Psoas muscle (tissue), 8 donors: ENCODE data around the gene ATP7B. TPM values are rescaled to one million over a fixed set of nuclear protein-coding genes. Genes with fewer than 3 reads are reported as not detected.

Experiments
- ATAC-seq, 4 donors: fragments of 200-7000 bp; cut with Tn5 transposase; one replicate each; pipeline ENCODE4 v1.9.1; 2020; ENCODE audit warnings: moderate library complexity in 3 of 4, mild to moderate bottlenecking in 2 of 4
- DNase-seq, 2 donors: peaks; one replicate each; pipeline ENCODE4 v3.0.0-alpha.2; 2020
- H3K27ac ChIP-seq: fragments of 200-600 bp; one replicate; pipeline ENCODE4 v1.8.0; 2022
- H3K27me3 ChIP-seq, 3 donors: fragments of 200-600 bp in 1 of 3; one replicate each; pipeline versions ENCODE4 v1.6.1 to v1.8.0; 2013 to 2022; ENCODE audit warnings: low read length in 2 of 3, mild to moderate bottlenecking in 2 of 3, moderate library complexity in 1 of 3; ENCODE audit not compliant: insufficient read depth in 3 of 3
- H3K36me3 ChIP-seq, 2 donors: fragments of 200-600 bp in 1 of 2; one replicate each; pipeline versions ENCODE4 v1.6.1 to v1.8.0; 2013 to 2022; ENCODE audit warnings: low read depth in 1 of 2, mild to moderate bottlenecking in 1 of 2, moderate library complexity in 1 of 2; ENCODE audit not compliant: insufficient read depth in 1 of 2
- H3K4me1 ChIP-seq: fragments of 200-600 bp; one replicate; pipeline ENCODE4 v1.8.0; 2022
- H3K4me3 ChIP-seq: fragments of 200-600 bp; one replicate; pipeline ENCODE4 v1.8.0; 2022; ENCODE audit warnings: mild to moderate bottlenecking
- H3K9me3 ChIP-seq: fragments of 200-600 bp; one replicate; pipeline ENCODE4 v1.8.0; 2022
- WGBS, 3 donors: extraction: QIAGEN DNeasy Blood & Tissue Kit; methylation state at CpG; one replicate each; pipeline versions ENCODE4 v1.1.6 to v1.1.7; 2013; 5-methylcytosine and 5-hydroxymethylcytosine counted together
- intact Hi-C, 2 donors: fragments of 100-400 bp; cut with DNase I; formaldehyde crosslinking; loops; one replicate each; pipeline versions ENCODE4 v1.11.0 to v1.14.2; 2022
- polyA plus RNA-seq, 3 donors: library from polyadenylated mRNA; stranded (reverse); fragments of 200-250 nt; gene quantifications; one replicate each; pipeline ENCODE4 v1.2.3, GENCODE V29; 2013
- total RNA-seq, 4 donors: library from RNA; stranded (reverse); fragmentation: NEBNext Ultra II Directional in 2 of 4; extraction: Animal tissue kit (Norgen Biotek cat#: 25700) in 2 of 4; gene quantifications; one replicate each; pipeline versions ENCODE4 v1.2.1 to v1.2.4, GENCODE V29; 2021 to 2023
- TF ChIP-seq, protein P1 (sequence below): fragments of 200-600 bp; IDR thresholded peaks from one replicate; pipeline ENCODE4 v1.8.0; 2022; ENCODE audit warnings: antibody characterized with exemption
- donor health status: healthy with polysubstance abuse.
- donor health status: DM: no; HTN: no; CAD: no; lungs with moderate emphysema.
- donor health status: Bipolar disorder and iron deficiency.
- donor health status: healthy.
- donor health status: DM: yes; HTN: yes; CAD: no.
- donor health status: DM: no; HTN: no; CAD: no.
- donor health status: DM: no; HTN: no; CAD: no.
- donor health status: DM: yes; HTN: yes; CAD: no.

Gene ATP7B
- total and polyA plus RNA-seq, 7 donors = 0.72 to 3.5 (median 1.3) TPM

DNA sequence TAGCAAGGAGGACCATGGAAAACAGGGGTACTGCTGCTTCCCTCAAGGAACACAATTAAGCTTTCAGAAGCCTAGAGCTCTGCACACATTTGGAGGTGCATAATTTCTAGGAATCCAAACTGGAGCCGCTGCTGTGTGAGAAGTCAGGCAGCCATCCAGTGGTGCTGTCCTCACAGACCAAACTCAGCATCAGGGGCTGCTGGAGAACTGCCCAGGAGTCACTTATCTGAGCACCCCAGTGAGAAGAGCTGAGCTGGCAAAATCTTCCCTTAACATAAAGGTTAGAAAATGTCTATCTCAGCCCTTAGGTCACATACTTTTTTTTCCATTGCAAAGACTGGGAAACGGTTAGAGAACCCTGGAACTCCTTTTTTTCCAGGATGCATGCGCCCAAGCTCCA is 72.8 kb downstream of the ATP7B start:
- ATAC-seq = no peak

DNA sequence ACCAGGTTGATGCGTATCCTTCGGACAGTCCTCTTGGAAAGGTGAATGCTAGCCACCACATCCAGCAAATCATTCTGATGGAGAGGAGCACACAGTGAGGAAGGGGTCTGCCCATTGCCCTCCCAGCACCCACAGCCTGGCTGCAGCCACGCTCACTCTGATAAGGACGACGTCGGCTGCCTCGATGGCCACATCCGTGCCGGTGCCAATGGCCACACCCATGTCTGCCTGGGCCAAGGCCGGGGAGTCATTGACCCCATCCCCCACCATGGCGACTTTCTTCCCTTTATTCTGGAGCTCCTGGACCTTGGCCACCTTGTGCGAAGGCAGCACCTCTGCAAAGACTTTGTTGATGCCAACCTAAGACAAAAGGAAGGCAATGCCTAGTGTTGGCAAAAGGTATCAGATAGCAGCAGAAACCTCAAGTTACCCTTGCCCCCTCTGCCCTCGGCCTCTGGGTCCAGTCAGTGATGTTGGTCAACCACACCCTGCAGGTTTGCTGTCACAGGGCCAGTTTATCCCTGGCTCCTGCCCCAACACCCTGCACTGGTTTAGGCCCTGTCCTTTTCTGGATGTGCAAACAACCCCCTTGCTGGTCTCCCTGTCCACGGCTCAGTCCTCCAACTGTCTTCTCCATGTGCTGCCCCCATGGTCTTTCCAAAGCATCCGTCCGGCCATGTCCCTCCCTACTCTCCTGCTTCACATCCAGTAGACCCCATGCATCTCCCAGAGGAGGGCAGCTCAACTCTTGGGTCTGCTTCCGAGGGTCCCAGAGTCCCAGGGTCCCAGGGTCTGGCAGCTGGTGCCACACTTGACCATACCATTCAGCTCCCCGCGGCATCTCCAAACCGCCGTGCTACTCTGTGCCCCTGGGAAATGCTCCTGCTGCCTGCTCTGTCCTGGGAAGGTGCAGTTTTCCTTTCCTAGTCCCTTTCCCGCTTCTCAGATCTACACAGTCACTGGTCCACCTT is 73.6 kb downstream of the ATP7B start:
- Histone ChIP-seq H3K4me3 (no peak overlapping the region), H3K27ac (no peak overlapping the region), H3K4me1 (no peaks in the 10 kb centered on the region), H3K9me3 (no peaks in the 10 kb centered on the region), H3K27me3 (no peaks in the 10 kb centered on the region), H3K36me3 (peaks cover 0 to 76% of the 10 kb centered on the region in 2 donors)
- WGBS, 3 donors = 86 to 94% (median 87%) methylated on average over 22 of the region's 22 CpGs
- ATAC-seq (no peak), DNase-seq (no peak)
- TF ChIP-seq, protein P1, sequence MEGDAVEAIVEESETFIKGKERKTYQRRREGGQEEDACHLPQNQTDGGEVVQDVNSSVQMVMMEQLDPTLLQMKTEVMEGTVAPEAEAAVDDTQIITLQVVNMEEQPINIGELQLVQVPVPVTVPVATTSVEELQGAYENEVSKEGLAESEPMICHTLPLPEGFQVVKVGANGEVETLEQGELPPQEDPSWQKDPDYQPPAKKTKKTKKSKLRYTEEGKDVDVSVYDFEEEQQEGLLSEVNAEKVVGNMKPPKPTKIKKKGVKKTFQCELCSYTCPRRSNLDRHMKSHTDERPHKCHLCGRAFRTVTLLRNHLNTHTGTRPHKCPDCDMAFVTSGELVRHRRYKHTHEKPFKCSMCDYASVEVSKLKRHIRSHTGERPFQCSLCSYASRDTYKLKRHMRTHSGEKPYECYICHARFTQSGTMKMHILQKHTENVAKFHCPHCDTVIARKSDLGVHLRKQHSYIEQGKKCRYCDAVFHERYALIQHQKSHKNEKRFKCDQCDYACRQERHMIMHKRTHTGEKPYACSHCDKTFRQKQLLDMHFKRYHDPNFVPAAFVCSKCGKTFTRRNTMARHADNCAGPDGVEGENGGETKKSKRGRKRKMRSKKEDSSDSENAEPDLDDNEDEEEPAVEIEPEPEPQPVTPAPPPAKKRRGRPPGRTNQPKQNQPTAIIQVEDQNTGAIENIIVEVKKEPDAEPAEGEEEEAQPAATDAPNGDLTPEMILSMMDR = no peak
- intact Hi-C loops = no loop called here

More for the DNA sequence above, 72.8 kb downstream of the ATP7B start:
- WGBS, 3 donors = 79 to 82% (median 79%) methylated on average over 3 of the region's 3 CpGs
- TF ChIP-seq, protein P1 = no peak
- Histone ChIP-seq H3K36me3 (peaks cover 0 to 78% of the 10 kb centered on the region in 2 donors), H3K9me3 (no peaks in the 10 kb centered on the region), H3K4me3 (no peak overlapping the region), H3K27ac (no peak overlapping the region), H3K4me1 (no peaks in the 10 kb centered on the region), H3K27me3 (no peaks in the 10 kb centered on the region)
- no peak for DNase-seq
- intact Hi-C loops = no loop called here

DNA sequence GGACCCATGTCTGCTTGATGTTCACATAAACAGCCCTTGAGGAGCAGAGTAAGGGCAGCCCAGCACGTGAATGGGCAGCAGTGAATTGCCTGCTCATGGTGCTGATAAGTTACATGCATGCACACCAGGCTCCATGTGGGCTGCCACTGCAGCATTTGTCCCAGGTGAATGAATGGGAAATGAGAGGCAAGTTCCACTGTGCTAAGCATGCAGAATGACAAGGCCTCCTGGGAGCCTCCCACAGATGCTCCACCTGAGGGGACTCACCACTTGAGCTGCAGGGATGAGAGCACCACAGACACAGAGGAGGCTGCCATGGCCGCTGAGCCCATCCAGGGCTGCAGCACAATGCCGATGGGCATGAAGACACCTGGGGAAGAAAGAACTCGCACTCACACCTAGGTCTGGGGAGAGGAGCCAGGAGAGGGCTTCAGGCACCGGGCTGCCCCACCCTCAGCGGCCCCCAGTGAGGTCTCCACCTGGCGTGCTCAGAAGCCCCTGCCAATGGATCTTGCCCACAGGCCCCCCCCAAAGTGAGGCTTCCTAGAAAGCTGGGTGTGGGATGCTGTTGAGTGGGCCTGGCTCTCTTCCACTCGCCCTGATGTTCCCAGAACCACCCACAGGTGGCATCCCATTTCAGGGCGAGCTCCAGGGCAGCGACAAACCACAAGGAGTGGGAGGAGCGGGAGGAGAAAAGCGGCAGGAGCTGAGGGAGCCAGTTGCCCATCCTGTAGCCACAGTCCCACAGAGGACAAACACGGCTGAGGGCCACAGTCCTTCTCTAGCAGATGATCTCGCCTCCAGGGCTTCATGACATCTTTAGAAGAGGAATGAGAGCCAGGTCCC is 75.7 kb downstream of the ATP7B start:
- Histone ChIP-seq H3K36me3 (peaks cover 0 to 63% of the 10 kb centered on the region in 2 donors), H3K27me3 (no peaks in the 10 kb centered on the region), H3K4me1 (no peaks in the 10 kb centered on the region), H3K4me3 (no peak overlapping the region), H3K9me3 (no peaks in the 10 kb centered on the region), H3K27ac (no peak overlapping the region)
- TF ChIP-seq, protein P1 = peak; percentile 16
- intact Hi-C loops = no loop called here
- ATAC-seq (peak; percentile 47 to 67 (median 58)), DNase-seq (no peak)
- WGBS, 3 donors = 67 to 82% (median 75%) methylated on average over 14 of the region's 14 CpGs

DNA sequence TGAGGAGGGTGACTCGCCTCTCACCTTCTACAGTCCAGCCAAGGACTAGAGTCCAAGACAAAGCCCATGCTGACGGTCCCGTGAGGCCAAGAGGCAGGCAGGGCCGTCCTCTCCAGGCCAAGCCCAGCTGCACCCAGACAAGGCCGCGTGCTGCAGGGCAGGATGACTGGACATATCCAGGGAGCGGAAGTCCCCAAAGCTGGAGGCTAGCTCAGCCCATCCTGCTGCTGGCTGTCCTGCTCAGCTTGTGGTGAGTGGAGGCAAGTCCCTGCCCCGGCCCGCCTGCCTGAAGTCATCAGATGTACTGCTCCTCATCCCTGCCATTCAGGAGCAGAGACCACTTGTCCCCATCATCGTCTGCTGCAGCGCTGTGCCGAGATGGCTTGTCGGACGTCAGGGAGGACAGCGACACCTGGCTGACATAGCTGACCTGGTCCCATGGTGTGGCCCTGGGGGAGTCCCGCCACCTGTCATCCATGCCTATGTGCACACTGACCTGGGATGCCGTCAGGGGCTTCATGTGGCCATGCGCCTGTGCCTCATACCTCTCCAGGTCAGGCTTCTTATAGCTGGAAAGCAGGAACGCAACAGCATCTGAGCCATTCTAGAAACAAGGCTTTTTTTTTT is 76.7 kb downstream of the ATP7B start:
- Histone ChIP-seq H3K27ac (no peak overlapping the region), H3K4me1 (no peaks in the 10 kb centered on the region), H3K27me3 (no peaks in the 10 kb centered on the region), H3K9me3 (no peaks in the 10 kb centered on the region), H3K36me3 (peaks cover 0 to 56% of the 10 kb centered on the region in 2 donors), H3K4me3 (no peak overlapping the region)
- ATAC-seq (no peak), DNase-seq (no peak)
- TF ChIP-seq, protein P1 = no peak
- intact Hi-C loops = no loop called here
- 88 to 89% (median 88%) methylated on average over 19 of the region's 19 CpGs for WGBS, 3 donors
